Psoas muscle (tissue), 8 donors: ENCODE results near the gene UBR3. TPM values are rescaled to one million over a fixed set of nuclear protein-coding genes. Genes with fewer than 3 reads are reported as not detected.

Source experiments
- ATAC-seq, 4 donors: fragments of 200-7000 bp; cut with Tn5 transposase; one replicate each; pipeline ENCODE4 v1.9.1; 2020; ENCODE audit warnings: moderate library complexity in 3 of 4, mild to moderate bottlenecking in 2 of 4
- DNase-seq, 2 donors: peaks; one replicate each; pipeline ENCODE4 v3.0.0-alpha.2; 2020
- H3K27ac ChIP-seq: fragments of 200-600 bp; one replicate; pipeline ENCODE4 v1.8.0; 2022
- H3K27me3 ChIP-seq, 3 donors: fragments of 200-600 bp in 1 of 3; one replicate each; pipeline versions ENCODE4 v1.6.1 to v1.8.0; 2013 to 2022; ENCODE audit warnings: low read length in 2 of 3, mild to moderate bottlenecking in 2 of 3, moderate library complexity in 1 of 3; ENCODE audit not compliant: insufficient read depth in 3 of 3
- H3K36me3 ChIP-seq, 2 donors: fragments of 200-600 bp in 1 of 2; one replicate each; pipeline versions ENCODE4 v1.6.1 to v1.8.0; 2013 to 2022; ENCODE audit warnings: low read depth in 1 of 2, mild to moderate bottlenecking in 1 of 2, moderate library complexity in 1 of 2; ENCODE audit not compliant: insufficient read depth in 1 of 2
- H3K4me1 ChIP-seq: fragments of 200-600 bp; one replicate; pipeline ENCODE4 v1.8.0; 2022
- H3K4me3 ChIP-seq: fragments of 200-600 bp; one replicate; pipeline ENCODE4 v1.8.0; 2022; ENCODE audit warnings: mild to moderate bottlenecking
- H3K9me3 ChIP-seq: fragments of 200-600 bp; one replicate; pipeline ENCODE4 v1.8.0; 2022
- CTCF ChIP-seq: fragments of 200-600 bp; IDR thresholded peaks from one replicate; pipeline ENCODE4 v1.8.0; 2022; ENCODE audit warnings: antibody characterized with exemption
- WGBS, 3 donors: extraction: QIAGEN DNeasy Blood & Tissue Kit; methylation state at CpG; one replicate each; pipeline versions ENCODE4 v1.1.6 to v1.1.7; 2013; 5-methylcytosine and 5-hydroxymethylcytosine counted together
- intact Hi-C, 2 donors: fragments of 100-400 bp; cut with DNase I; formaldehyde crosslinking; loops; one replicate each; pipeline versions ENCODE4 v1.11.0 to v1.14.2; 2022
- polyA plus RNA-seq, 3 donors: library from polyadenylated mRNA; stranded (reverse); fragments of 200-250 nt; gene quantifications; one replicate each; pipeline ENCODE4 v1.2.3, GENCODE V29; 2013
- total RNA-seq, 4 donors: library from RNA; stranded (reverse); fragmentation: NEBNext Ultra II Directional in 2 of 4; extraction: Animal tissue kit (Norgen Biotek cat#: 25700) in 2 of 4; gene quantifications; one replicate each; pipeline versions ENCODE4 v1.2.1 to v1.2.4, GENCODE V29; 2021 to 2023
- donor health status: healthy with polysubstance abuse.
- donor health status: DM: no; HTN: no; CAD: no; lungs with moderate emphysema.
- donor health status: Bipolar disorder and iron deficiency.
- donor health status: healthy.
- donor health status: DM: yes; HTN: yes; CAD: no.
- donor health status: DM: no; HTN: no; CAD: no.
- donor health status: DM: no; HTN: no; CAD: no.
- donor health status: DM: yes; HTN: yes; CAD: no.

The UBR3 gene
- total and polyA plus RNA-seq, 7 donors: 28.7 to 202 (median 160) TPM

GRCh38 chr2:169824373-169825333 lies 2.6 kb upstream of the UBR3 start, which contains the start of gene METTL5:
METTL5 (minus strand) TSS chr2:169824905; CDS start chr2:169824597, 308 bp downstream.
- H3K36me3 ChIP-seq: peaks cover 0 to 18% of the 10 kb centered on the region in 2 donors
- ATAC-seq (peak; percentile 81 to 85 (median 82)), DNase-seq (peak; percentile 85 to 92)
- H3K4me3 ChIP-seq: peak within 1 kb of the TSS; percentile 88
- H3K9me3 ChIP-seq: no peaks in the 10 kb centered on the region
- intact Hi-C loops: loop anchor here (2.0 to 5.0 kb wide), 3 partner anchors 43 to 103 kb away; no protein-coding TSS in a partner anchor
- peak within 1 kb of the TSS; percentile 98 for H3K27ac ChIP-seq
- WGBS, 3 donors: 2 to 3% (median 2%) methylated on average over 59 to 61 of the region's 61 CpGs
- H3K4me1 ChIP-seq: peaks cover 36% of the 10 kb centered on the region
- no peaks in the 10 kb centered on the region for H3K27me3 ChIP-seq
- peak; percentile 96 for TF ChIP-seq CTCF

GRCh38 chr2:169828141-169828811 lies 1.0 kb downstream of the UBR3 start:
- 0 to 1% (median 1%) methylated on average over 13 of the region's 13 CpGs for WGBS, 3 donors
- peak overlapping the region; percentile 95 for H3K4me3 ChIP-seq
- intact Hi-C loops: loop anchor here (2.0 to 5.0 kb wide), 3 partner anchors 39 to 99 kb away; no protein-coding TSS in a partner anchor
- H3K36me3 ChIP-seq: no peaks in the 10 kb centered on the region
- no peak for TF ChIP-seq CTCF
- no peaks in the 10 kb centered on the region for H3K9me3 ChIP-seq
- ATAC-seq: peak; percentile 38 to 71 (median 51)
- peak overlapping the region; percentile 95 for H3K27ac ChIP-seq
- DNase-seq: peak; percentile 30 to 62
- H3K4me1 ChIP-seq: peaks cover 51% of the 10 kb centered on the region
- no peaks in the 10 kb centered on the region for H3K27me3 ChIP-seq

- no peak for TF ChIP-seq CTCF
- Histone ChIP-seq H3K4me3 (no peak overlapping the region), H3K9me3 (no peaks in the 10 kb centered on the region), H3K27me3 (no peaks in the 10 kb centered on the region), H3K27ac (no peak overlapping the region), H3K36me3 (no peaks in the 10 kb centered on the region), H3K4me1 (peaks cover 74% of the 10 kb centered on the region)
- ATAC-seq (no peak), DNase-seq (no peak)
- intact Hi-C loops: no loop called here
- WGBS, 3 donors: 24 to 76% (median 37%) methylated on average over 1 of the region's 1 CpG
Measured at GRCh38 chr2:169834401-169834800, 7.1 kb downstream of the UBR3 start.

- no peak for TF ChIP-seq CTCF
- WGBS, 3 donors: 61 to 77% (median 63%) methylated on average over 2 of the region's 2 CpGs
- no peaks in the 10 kb centered on the region for H3K9me3 ChIP-seq
- intact Hi-C loops: no loop called here
- peaks cover 0 to 5% of the 10 kb centered on the region in 2 donors for H3K36me3 ChIP-seq
- peak overlapping the region; percentile 25 for H3K4me3 ChIP-seq
- DNase-seq: no peak
- H3K27ac ChIP-seq: peak overlapping the region; percentile 77
- peak; percentile 76 to 88 (median 84) for ATAC-seq
- no peaks in the 10 kb centered on the region for H3K27me3 ChIP-seq
- H3K4me1 ChIP-seq: peaks cover 55% of the 10 kb centered on the region
Measured at GRCh38 chr2:169838743-169839489, 11.7 kb downstream of the UBR3 start.
